HepG2 (cell line): Measurements from ENCODE around the gene C1QTNF12. TPM values are rescaled to one million over a fixed set of nuclear protein-coding genes. Genes with fewer than 3 reads are reported as not detected.

ENCODE experiments used
- ATF2 ChIP-seq: sonication (generic); formaldehyde crosslinking; IDR thresholded peaks from 2 replicates; pipeline ENCODE4 v1.4.0; 2020; ENCODE audit warnings: missing genetic modification reagents
- CBFB ChIP-seq: sonication (generic); formaldehyde crosslinking; IDR thresholded peaks from 2 replicates; pipeline ENCODE4 v1.4.0; 2020; ENCODE audit warnings: missing genetic modification reagents
- GMEB2 ChIP-seq: IDR thresholded peaks from 2 replicates; pipeline ENCODE4 v1.6.1; 2016; ENCODE audit warnings: missing biosample characterization, missing genetic modification reagents, low read depth
- MNT ChIP-seq: fragments of 450-650 bp; IDR thresholded peaks from 2 replicates; pipeline ENCODE4 v1.6.1; 2016
- PRPF4 ChIP-seq: fragments of 200-400 bp; formaldehyde crosslinking; IDR thresholded peaks from 2 replicates; pipeline ENCODE4 v1.6.1; 2016; ENCODE audit warnings: low read length, low read depth; ENCODE audit not compliant: poor library complexity, severe bottlenecking
- SETDB1 ChIP-seq: sonication (generic); formaldehyde crosslinking; IDR thresholded peaks from 2 replicates; pipeline ENCODE4 v1.5.1; 2020; ENCODE audit warnings: missing genetic modification reagents, mild to moderate bottlenecking, borderline replicate concordance
- XRCC5 ChIP-seq: fragments of 200-400 bp; formaldehyde crosslinking; optimal IDR thresholded peaks from 2 replicates; pipeline ENCODE3; 2017; ENCODE audit warnings: mild to moderate bottlenecking, low read length
- ZBTB14 ChIP-seq: sonication (generic); formaldehyde crosslinking; IDR thresholded peaks from 2 replicates; pipeline ENCODE4 v1.4.0; 2020; ENCODE audit warnings: missing genetic modification reagents
- ZNF251 ChIP-seq: sonication (generic); formaldehyde crosslinking; IDR thresholded peaks from 2 replicates; pipeline ENCODE4 v1.9.0; 2021; ENCODE audit warnings: mild to moderate bottlenecking, missing genetic modification reagents
- ZNF275 ChIP-seq: sonication (generic); formaldehyde crosslinking; IDR thresholded peaks from 2 replicates; pipeline ENCODE4 v1.8.0; 2022; ENCODE audit warnings: missing genetic modification reagents, mild to moderate bottlenecking, inconsistent platforms, borderline replicate concordance
- ZNF335 ChIP-seq: sonication (generic); formaldehyde crosslinking; IDR thresholded peaks from 2 replicates; pipeline ENCODE4 v1.4.0; 2020; ENCODE audit warnings: missing genetic modification reagents
- ZNF468 ChIP-seq: sonication (generic); formaldehyde crosslinking; IDR thresholded peaks from 2 replicates; pipeline ENCODE4 v1.8.0; 2022; ENCODE audit warnings: mild to moderate bottlenecking, moderate library complexity, missing genetic modification reagents
- ZNF503 ChIP-seq: sonication (generic); formaldehyde crosslinking; IDR thresholded peaks from 2 replicates; pipeline ENCODE4 v1.4.0; 2020; ENCODE audit warnings: missing genetic modification reagents
- ZNF569 ChIP-seq: sonication (generic); formaldehyde crosslinking; IDR thresholded peaks from 2 replicates; pipeline ENCODE4 v1.5.0; 2020; ENCODE audit warnings: mild to moderate bottlenecking, missing genetic modification reagents, moderate library complexity, borderline replicate concordance
- ZNF577 ChIP-seq: sonication (generic); formaldehyde crosslinking; IDR thresholded peaks from 2 replicates; pipeline ENCODE4 v1.4.0; 2020; ENCODE audit warnings: mild to moderate bottlenecking, low read depth, missing genetic modification reagents, borderline replicate concordance
- ZNF605 ChIP-seq: sonication (generic); formaldehyde crosslinking; IDR thresholded peaks from 2 replicates; pipeline ENCODE4 v1.8.0; 2022; ENCODE audit warnings: mild to moderate bottlenecking, missing genetic modification reagents
- ZNF607 ChIP-seq: sonication (generic); formaldehyde crosslinking; IDR thresholded peaks from 2 replicates; pipeline ENCODE4 v1.5.1; 2020; ENCODE audit warnings: missing genetic modification reagents, mild to moderate bottlenecking, borderline replicate concordance
- ZNF691 ChIP-seq: sonication (generic); formaldehyde crosslinking; IDR thresholded peaks from 2 replicates; pipeline ENCODE4 v1.4.0; 2020; ENCODE audit warnings: missing genetic modification reagents, low read depth, mild to moderate bottlenecking, borderline replicate concordance
- ZNF891 ChIP-seq: sonication (generic); formaldehyde crosslinking; IDR thresholded peaks from 2 replicates; pipeline ENCODE4 v1.5.0; 2020; ENCODE audit warnings: mild to moderate bottlenecking, missing genetic modification reagents
- polyA plus RNA-seq, 8 experiments: library from polyadenylated mRNA; depleted of rRNA in 3 of 8; stranded (reverse) in 7 of 8; unstranded in 1 of 8; fragments of >200 nt; fragmentation: Illumina TruSeq in 4 of 8; extraction: Trizol in 4 of 8; gene quantifications; 2 replicates each; pipeline versions ENCODE4 v1.2.1 to v1.2.3, GENCODE V29; 2011 to 2016; ENCODE audit warnings: low read depth in 4 of 8, missing spikeins in 1 of 8, mixed read lengths in 1 of 8; ENCODE audit not compliant: insufficient read depth in 1 of 8
- total RNA-seq, 5 experiments: library from RNA; depleted of rRNA; stranded (reverse); fragments of >200 nt; fragmentation: Illumina TruSeq; extraction: Trizol; gene quantifications; 2 replicates each; pipeline ENCODE4 v1.2.3, GENCODE V29; 2016; ENCODE audit warnings: low read depth in 1 of 5

The C1QTNF12 gene
- total and polyA plus RNA-seq, 2 of the 13 experiments (the other 11 are each of a cell fraction or from before 2014, with no cell fraction given): 0.18 to 0.64 TPM

GRCh38 chr1:1239227-1239613, 7.3 kb downstream of the C1QTNF12 start (continued):
- TF ChIP-seq MNT (no peak), ZNF468 (CRISPR knock-in tag) (no peak), PRPF4 (no peak), GMEB2 (CRISPR knock-in tag) (no peak), ZBTB14 (no peak), SETDB1 (CRISPR knock-in tag) (no peak), ZNF335 (no peak), XRCC5 (no peak), ZNF891 (no peak), ZNF251 (CRISPR knock-in tag) (no peak), ZNF691 (CRISPR knock-in tag) (no peak), ZNF605 (CRISPR knock-in tag) (no peak), ATF2 (CRISPR knock-in tag) (no peak), ZNF569 (CRISPR knock-in tag) (no peak), ZNF503 (CRISPR knock-in tag) (no peak), ZNF577 (CRISPR knock-in tag) (no peak), CBFB (CRISPR knock-in tag) (no peak), ZNF607 (no peak), ZNF275 (CRISPR knock-in tag) (no peak)
